K562 (cell line): ENCODE measurements around the gene FKBP7. TPM values are rescaled to one million over a fixed set of nuclear protein-coding genes. Genes with fewer than 3 reads are reported as not detected.

Experiments
- CXXC5 ChIP-seq: fragments of 250-450 bp; sonication (Bioruptor Pico); IDR thresholded peaks from 2 replicates; pipeline ENCODE4 v1.8.0; 2022; ENCODE audit warnings: inconsistent platforms, mild to moderate bottlenecking, moderate library complexity
- KAT7 ChIP-seq: sonication (generic); formaldehyde crosslinking; IDR thresholded peaks from 2 replicates; pipeline ENCODE4 v1.8.0; 2022; ENCODE audit warnings: missing genetic modification reagents, mild to moderate bottlenecking, borderline replicate concordance
- KLF16 ChIP-seq: IDR thresholded peaks from 2 replicates; pipeline ENCODE4 v1.6.1; 2016; ENCODE audit warnings: antibody characterized with exemption
- MTA1 ChIP-seq: fragments of 450-650 bp; IDR thresholded peaks from 2 replicates; pipeline ENCODE4 v1.6.1; 2017; ENCODE audit warnings: borderline replicate concordance
- NCOA2 ChIP-seq, 2 experiments: fragments of 450-650 bp; IDR thresholded peaks; 2 replicates each; pipeline ENCODE4 v1.6.1; 2018; ENCODE audit warnings: mild to moderate bottlenecking in 2 of 2, moderate library complexity in 1 of 2; ENCODE audit not compliant: partially characterized antibody in 2 of 2
- POLR2H ChIP-seq: IDR thresholded peaks from 2 replicates; pipeline ENCODE4 v1.6.1; 2016; ENCODE audit warnings: missing genetic modification characterization, low read depth, mild to moderate bottlenecking, control low read depth, missing compliant biosample characterization, moderate library complexity
- TAF1 ChIP-seq: IDR thresholded peaks from 2 replicates; pipeline ENCODE4 v1.6.1; 2011; ENCODE audit warnings: mild to moderate bottlenecking, low read length, moderate library complexity; ENCODE audit not compliant: insufficient read depth, control insufficient read depth, severe bottlenecking; ENCODE audit errors: extremely low read depth
- TAL1 ChIP-seq: fragments of 450-650 bp; IDR thresholded peaks from 2 replicates; pipeline ENCODE4 v1.6.1; 2016; ENCODE audit warnings: mild to moderate bottlenecking
- TEAD4 ChIP-seq, 2 experiments: sonication (generic) in 1 of 2; formaldehyde crosslinking in 1 of 2; IDR thresholded peaks; 2 replicates each; pipeline versions ENCODE4 v1.6.1 to v1.8.0; 2012 to 2022; ENCODE audit warnings: borderline replicate concordance in 1 of 2, inconsistent platforms in 1 of 2, low read length in 1 of 2, mild to moderate bottlenecking in 1 of 2, missing genetic modification reagents in 1 of 2
- ZC3H8 ChIP-seq: fragments of 450-650 bp; IDR thresholded peaks from 2 replicates; pipeline ENCODE4 v1.6.1; 2017
- ZHX1 ChIP-seq: fragments of 150-350 bp; conservative IDR thresholded peaks from 2 replicates; pipeline ENCODE4 v1.6.1; 2014; ENCODE audit warnings: low read length
- ZNF444 ChIP-seq: fragments of 250-450 bp; sonication (Bioruptor Pico); IDR thresholded peaks from 2 replicates; pipeline ENCODE4 v1.4.0; 2020; ENCODE audit warnings: mild to moderate bottlenecking, moderate library complexity
- ZNF507 ChIP-seq: conservative IDR thresholded peaks from 2 replicates; pipeline ENCODE4 v1.6.1; 2017; ENCODE audit warnings: missing genetic modification characterization, missing compliant biosample characterization
- ZSCAN32 ChIP-seq: fragments of 450-650 bp; formaldehyde crosslinking; IDR thresholded peaks from 2 replicates; pipeline ENCODE4 v1.4.0; 2020; ENCODE audit warnings: mild to moderate bottlenecking, moderate library complexity
- polyA plus RNA-seq, 8 experiments: library from polyadenylated mRNA; depleted of rRNA in 4 of 8; stranded (reverse) in 5 of 8; unstranded in 3 of 8; fragments of >200 nt; fragmentation: Nextera tagmentation in 2 of 8; fragmentation: Illumina TruSeq in 1 of 8; extraction: Ambion mirVana in 2 of 8; extraction: Trizol in 1 of 8; gene quantifications; 2 replicates each; pipeline versions ENCODE4 v1.2.1 to v1.2.3, GENCODE V29; 2011 to 2014; ENCODE audit warnings: inconsistent platforms in 1 of 8, missing spikeins in 1 of 8
- total RNA-seq, 7 experiments: library from RNA; depleted of rRNA in 6 of 7; stranded (reverse); fragments of >200 nt in 6 of 7; fragmentation: Illumina TruSeq in 2 of 7; extraction: Trizol in 2 of 7; gene quantifications; 2 replicates each; pipeline versions ENCODE4 v1.2.1 to v1.2.3, GENCODE V29; 2011 to 2021; ENCODE audit warnings: low replicate concordance in 1 of 7
- TF ChIP-seq, protein P1 (sequence below): fragments of 450-650 bp; IDR thresholded peaks from 2 replicates; pipeline ENCODE4 v1.6.1; 2016; ENCODE audit warnings: mild to moderate bottlenecking
- TF ChIP-seq, protein P2 (sequence below): fragments of 450-650 bp; formaldehyde crosslinking; IDR thresholded peaks from 2 replicates; pipeline ENCODE4 v1.4.0; 2022; ENCODE audit warnings: missing genetic modification characterization
- TF ChIP-seq, protein P3 (sequence below), 2 experiments: fragments of 450-650 bp; IDR thresholded peaks; 2 replicates each; pipeline ENCODE4 v1.6.1; 2016

FKBP7 gene
- total and polyA plus RNA-seq, 9 of the 15 experiments (the other 6 are each of a cell fraction or from before 2014, with no cell fraction given): 6.1 to 23.2 (median 19.0) TPM

DNA sequence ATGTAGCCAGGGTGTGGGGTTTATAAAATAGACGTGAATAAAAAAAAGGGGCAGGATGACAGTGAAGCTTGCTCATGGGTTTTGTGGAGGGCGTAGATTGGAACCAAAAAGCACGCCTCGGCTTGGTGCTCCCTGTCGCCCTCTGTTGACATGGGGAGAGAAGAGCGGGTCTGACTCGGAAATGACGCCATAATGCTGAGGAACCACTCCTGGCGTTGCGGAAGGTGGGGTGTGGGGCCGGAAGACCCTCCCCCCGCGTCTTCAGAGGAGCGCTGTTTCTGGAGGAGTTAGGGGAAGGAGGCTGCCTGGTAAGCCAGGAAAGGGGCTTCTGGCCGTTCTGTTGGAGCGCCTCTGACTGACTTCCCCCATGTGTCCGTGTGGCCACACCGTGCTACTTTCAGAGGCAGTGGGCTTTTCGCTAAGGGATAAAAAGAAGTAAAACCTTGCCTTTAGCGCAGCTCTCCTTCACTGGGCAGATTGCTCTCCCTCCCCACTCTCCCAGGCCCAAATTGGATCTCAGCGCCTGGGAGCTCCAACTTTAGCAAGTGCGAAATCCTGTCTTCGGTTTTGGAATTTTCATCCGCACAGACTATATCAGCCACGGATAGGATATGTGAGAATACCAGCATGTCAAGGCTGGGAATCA is 44.7 kb upstream of the FKBP7 start (continued):
- TF ChIP-seq, protein P1, sequence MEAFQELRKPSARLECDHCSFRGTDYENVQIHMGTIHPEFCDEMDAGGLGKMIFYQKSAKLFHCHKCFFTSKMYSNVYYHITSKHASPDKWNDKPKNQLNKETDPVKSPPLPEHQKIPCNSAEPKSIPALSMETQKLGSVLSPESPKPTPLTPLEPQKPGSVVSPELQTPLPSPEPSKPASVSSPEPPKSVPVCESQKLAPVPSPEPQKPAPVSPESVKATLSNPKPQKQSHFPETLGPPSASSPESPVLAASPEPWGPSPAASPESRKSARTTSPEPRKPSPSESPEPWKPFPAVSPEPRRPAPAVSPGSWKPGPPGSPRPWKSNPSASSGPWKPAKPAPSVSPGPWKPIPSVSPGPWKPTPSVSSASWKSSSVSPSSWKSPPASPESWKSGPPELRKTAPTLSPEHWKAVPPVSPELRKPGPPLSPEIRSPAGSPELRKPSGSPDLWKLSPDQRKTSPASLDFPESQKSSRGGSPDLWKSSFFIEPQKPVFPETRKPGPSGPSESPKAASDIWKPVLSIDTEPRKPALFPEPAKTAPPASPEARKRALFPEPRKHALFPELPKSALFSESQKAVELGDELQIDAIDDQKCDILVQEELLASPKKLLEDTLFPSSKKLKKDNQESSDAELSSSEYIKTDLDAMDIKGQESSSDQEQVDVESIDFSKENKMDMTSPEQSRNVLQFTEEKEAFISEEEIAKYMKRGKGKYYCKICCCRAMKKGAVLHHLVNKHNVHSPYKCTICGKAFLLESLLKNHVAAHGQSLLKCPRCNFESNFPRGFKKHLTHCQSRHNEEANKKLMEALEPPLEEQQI: peak; percentile 100
- 0 out of 2 replicates have a peak, but pooled peaks have one; percentile 32 for TF ChIP-seq ZNF444
- no peak for TF ChIP-seq NCOA2 (IDR thresholded peaks at IDR 0.05; ENCODE audit: partially characterized antibody in 2 of 2)
- TF ChIP-seq ZSCAN32: peak; percentile 34; the same call in 1 of the 2 replicates
- peak; percentile 85 for TF ChIP-seq CXXC5 (CRISPR knock-in tag)
- no peak for TF ChIP-seq ZC3H8
- no peak for TF ChIP-seq ZNF507 (tag)
- TF ChIP-seq TAF1: peak; percentile 96
- no peak for TF ChIP-seq KAT7 (CRISPR knock-in tag)
- TF ChIP-seq, protein P2, sequence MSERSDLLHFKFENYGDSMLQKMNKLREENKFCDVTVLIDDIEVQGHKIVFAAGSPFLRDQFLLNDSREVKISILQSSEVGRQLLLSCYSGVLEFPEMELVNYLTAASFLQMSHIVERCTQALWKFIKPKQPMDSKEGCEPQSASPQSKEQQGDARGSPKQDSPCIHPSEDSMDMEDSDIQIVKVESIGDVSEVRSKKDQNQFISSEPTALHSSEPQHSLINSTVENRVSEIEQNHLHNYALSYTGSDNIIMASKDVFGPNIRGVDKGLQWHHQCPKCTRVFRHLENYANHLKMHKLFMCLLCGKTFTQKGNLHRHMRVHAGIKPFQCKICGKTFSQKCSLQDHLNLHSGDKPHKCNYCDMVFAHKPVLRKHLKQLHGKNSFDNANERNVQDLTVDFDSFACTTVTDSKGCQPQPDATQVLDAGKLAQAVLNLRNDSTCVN (CRISPR knock-in tag): 0 out of 2 replicates have a peak, but pooled peaks have one; percentile 39
- TF ChIP-seq KLF16: peak; percentile 68; the same call in 1 of the 2 replicates
- TF ChIP-seq TEAD4 (IDR thresholded peaks at IDR 0.05; ENCODE audit: low read length): peak; percentile 34; the same call in 1 of the 2 replicates
- no peak for TF ChIP-seq TEAD4 (CRISPR knock-in tag; IDR thresholded peaks at IDR 0.05; ENCODE audit: borderline replicate concordance)
- TF ChIP-seq TAL1: no peak
- TF ChIP-seq, protein P3, sequence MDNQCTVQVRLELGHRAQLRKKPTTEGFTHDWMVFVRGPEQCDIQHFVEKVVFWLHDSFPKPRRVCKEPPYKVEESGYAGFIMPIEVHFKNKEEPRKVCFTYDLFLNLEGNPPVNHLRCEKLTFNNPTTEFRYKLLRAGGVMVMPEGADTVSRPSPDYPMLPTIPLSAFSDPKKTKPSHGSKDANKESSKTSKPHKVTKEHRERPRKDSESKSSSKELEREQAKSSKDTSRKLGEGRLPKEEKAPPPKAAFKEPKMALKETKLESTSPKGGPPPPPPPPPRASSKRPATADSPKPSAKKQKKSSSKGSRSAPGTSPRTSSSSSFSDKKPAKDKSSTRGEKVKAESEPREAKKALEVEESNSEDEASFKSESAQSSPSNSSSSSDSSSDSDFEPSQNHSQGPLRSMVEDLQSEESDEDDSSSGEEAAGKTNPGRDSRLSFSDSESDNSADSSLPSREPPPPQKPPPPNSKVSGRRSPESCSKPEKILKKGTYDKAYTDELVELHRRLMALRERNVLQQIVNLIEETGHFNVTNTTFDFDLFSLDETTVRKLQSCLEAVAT (IDR thresholded peaks at IDR 0.05): 0 out of 4 replicates have a peak, but pooled peaks of 1 of the 2 experiments have one; percentile 37
- peak; percentile 37 for TF ChIP-seq ZHX1
- TF ChIP-seq POLR2H: peak; percentile 54; the same call in 1 of the 2 replicates
- peak; percentile 42; the same call in 1 of the 2 replicates for TF ChIP-seq MTA1
